ENCODE data around the gene RPA3.

- TF ChIP-seq, protein P1, sequence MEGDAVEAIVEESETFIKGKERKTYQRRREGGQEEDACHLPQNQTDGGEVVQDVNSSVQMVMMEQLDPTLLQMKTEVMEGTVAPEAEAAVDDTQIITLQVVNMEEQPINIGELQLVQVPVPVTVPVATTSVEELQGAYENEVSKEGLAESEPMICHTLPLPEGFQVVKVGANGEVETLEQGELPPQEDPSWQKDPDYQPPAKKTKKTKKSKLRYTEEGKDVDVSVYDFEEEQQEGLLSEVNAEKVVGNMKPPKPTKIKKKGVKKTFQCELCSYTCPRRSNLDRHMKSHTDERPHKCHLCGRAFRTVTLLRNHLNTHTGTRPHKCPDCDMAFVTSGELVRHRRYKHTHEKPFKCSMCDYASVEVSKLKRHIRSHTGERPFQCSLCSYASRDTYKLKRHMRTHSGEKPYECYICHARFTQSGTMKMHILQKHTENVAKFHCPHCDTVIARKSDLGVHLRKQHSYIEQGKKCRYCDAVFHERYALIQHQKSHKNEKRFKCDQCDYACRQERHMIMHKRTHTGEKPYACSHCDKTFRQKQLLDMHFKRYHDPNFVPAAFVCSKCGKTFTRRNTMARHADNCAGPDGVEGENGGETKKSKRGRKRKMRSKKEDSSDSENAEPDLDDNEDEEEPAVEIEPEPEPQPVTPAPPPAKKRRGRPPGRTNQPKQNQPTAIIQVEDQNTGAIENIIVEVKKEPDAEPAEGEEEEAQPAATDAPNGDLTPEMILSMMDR (IDR thresholded peaks at IDR 0.05; ENCODE audit: borderline replicate concordance, extremely low read depth, low read length, poor library complexity, severe bottlenecking), result no peak
- TF ChIP-seq EZH2 (IDR thresholded peaks at IDR 0.05; ENCODE audit: borderline replicate concordance, low read depth, low read length, severe bottlenecking), result no peak
These were observed 63.3 kb downstream of the RPA3 start for GRCh38 chr7:7654964-7655715.
